Fibroblast of villous mesenchyme (primary cell): ENCODE data around the gene RAMACL. TPM values are rescaled to one million over a fixed set of nuclear protein-coding genes. Genes with fewer than 3 reads are reported as not detected.

Experiments used
- DNase-seq: peaks from one replicate; pipeline ENCODE4 v3.0.0-alpha.2; 2010; ENCODE audit warnings: low read depth
- H3K4me3 ChIP-seq: 2 replicates; pipeline ENCODE4 v1.5.1; 2011; ENCODE audit warnings: low read depth, mild to moderate bottlenecking, low read length
- CTCF ChIP-seq: IDR thresholded peaks from 2 replicates; pipeline ENCODE4 v1.5.1; 2012; ENCODE audit warnings: low read depth, mild to moderate bottlenecking, low read length; ENCODE audit not compliant: insufficient read depth
- total RNA-seq: library from RNA; depleted of rRNA; stranded (reverse); fragments of >200 nt; gene quantifications from 2 replicates; pipeline ENCODE4 v1.2.3, GENCODE V29; 2012

The RAMACL gene
- total RNA-seq, 1 donor: 0.43 TPM

- H3K4me3 ChIP-seq: no peak overlapping the region
- no peak for TF ChIP-seq CTCF
- DNase-seq: no peak
Measured at GRCh38 chr6:166612471-166612881, 26.0 kb upstream of the RAMACL start.

GRCh38 chr6:166611631-166612030, 25.2 kb upstream of the RAMACL start:
- no peak for TF ChIP-seq CTCF
- no peak for DNase-seq
- no peak overlapping the region for H3K4me3 ChIP-seq

- H3K4me3 ChIP-seq: no peak overlapping the region
- no peak for TF ChIP-seq CTCF
- no peak for DNase-seq
Measured at GRCh38 chr6:166610069-166610468, 23.6 kb upstream of the RAMACL start.

- no peak for TF ChIP-seq CTCF
- no peak overlapping the region for H3K4me3 ChIP-seq
- DNase-seq: peak; percentile 92
Measured at GRCh38 chr6:166608774-166609173, 22.3 kb upstream of the RAMACL start.

- no peak overlapping the region for H3K4me3 ChIP-seq
- DNase-seq: no peak
- TF ChIP-seq CTCF: no peak
Measured at GRCh38 chr6:166605752-166606151, 19.3 kb upstream of the RAMACL start.

- DNase-seq: no peak
- no peak overlapping the region for H3K4me3 ChIP-seq
- no peak for TF ChIP-seq CTCF
Measured at GRCh38 chr6:166604911-166605310, 18.4 kb upstream of the RAMACL start.

GRCh38 chr6:166604328-166604727, 17.9 kb upstream of the RAMACL start:
- no peak for DNase-seq
- no peak for TF ChIP-seq CTCF
- H3K4me3 ChIP-seq: no peak overlapping the region
